Inflammatory macrophage treated with lipopolysaccharide for 1 hour (primary cell): Measurements from ENCODE around the gene GSTM2.
A peak's percentile ranks its signal among the peaks of the same experiment; 100 is the strongest.

Experiments used
- DNase-seq, 2 donors: peaks; one replicate each; pipeline ENCODE4 v3.0.0-alpha.2; 2020 to 2022

The GSTM2 gene

DNA sequence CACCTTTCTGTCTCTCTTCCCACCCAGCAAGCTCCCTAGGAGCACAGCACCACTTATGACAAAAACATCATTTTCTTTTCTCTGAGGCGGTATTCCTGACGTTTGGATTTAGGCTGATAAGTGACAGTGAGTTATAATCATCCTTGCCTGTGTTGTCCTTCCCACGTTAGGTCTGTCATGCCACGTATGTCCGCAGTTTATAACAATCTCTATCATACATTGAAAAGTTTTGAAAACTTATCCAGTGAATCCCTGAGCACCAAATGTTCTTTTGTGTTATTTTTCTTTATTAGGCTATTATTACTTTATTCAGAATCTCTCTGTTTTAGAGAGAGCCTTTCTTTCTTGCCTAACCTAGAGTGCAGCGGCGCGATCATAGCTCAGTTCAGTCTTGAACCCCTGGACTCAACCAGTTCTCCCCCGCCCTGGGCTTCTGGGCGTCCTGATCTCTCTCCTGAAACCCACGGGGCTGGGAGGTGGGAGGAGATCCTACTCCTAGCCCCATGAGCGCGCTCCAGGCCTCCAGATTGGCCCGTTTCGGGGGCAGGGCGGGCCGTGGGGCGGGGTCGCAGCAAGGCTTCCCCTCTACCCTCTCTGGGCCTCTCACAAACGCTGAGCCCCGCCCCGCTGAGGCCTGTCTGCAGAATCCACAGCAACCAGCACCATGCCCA is at the start of gene GSTM2:
TSS of gene GSTM2 (plus strand) at position 606 of the 671 bp plus-strand sequence. CDS start at position 665, 59 bp downstream.
- DNase-seq: peak; percentile 54 to 73

GRCh38 chr1:109618661-109619575 is 48.9 kb upstream of the GSTM2 start:
- peak; percentile 61 to 87 for DNase-seq

DNA sequence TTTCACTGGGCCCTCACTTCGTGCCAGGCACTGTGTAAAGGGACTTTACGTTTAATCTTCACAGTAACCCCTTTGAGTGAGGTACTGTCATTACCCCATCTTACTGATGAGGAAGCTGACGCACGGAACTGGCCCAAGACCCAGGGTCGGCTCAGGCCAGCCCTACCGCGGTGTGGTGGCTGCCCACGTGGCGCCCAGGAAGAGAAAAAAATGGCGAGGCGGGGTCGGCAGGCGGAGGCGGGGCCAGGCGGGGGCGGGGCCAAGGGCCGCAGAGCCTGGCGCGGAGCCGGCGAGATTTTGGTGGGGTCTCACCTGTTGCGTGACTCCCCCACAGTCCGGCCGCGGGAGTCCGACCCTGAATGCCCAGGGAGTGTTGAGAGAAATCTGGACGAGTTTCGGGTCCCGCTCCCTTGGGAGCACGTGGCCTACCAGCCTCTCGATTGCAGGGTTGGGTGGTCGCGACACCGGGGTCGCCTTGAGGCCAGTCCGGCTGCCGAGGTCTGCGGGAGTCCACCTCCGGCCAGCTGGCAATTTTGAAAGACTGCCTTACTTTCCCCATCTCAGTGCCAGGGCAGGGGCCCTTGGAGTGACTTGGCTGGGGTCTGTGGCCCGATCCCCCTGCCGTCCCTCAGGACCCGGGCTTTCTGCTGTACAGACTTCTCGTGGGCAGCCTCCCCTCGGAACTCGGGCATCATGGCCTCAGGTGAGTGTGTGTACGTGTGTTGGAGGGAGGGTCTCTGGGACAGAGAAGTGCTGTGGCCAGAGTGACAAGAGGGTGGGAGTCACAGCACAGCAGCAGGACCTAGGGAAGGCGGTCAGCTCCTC is 48.1 kb upstream of the GSTM2 start, which contains the start of the genes AMPD2 and GNAT2:
TSS of gene AMPD2 (plus strand) at position 262 of the 825 bp plus-strand sequence. CDS start 1,339 bp downstream, outside the sequence.
TSS of gene GNAT2 (minus strand) at position 41 of the 825 bp plus-strand sequence. CDS start 6,746 bp downstream, outside the sequence.
- peak; percentile 91 to 96 for DNase-seq

GRCh38 chr1:109620401-109620791 is 47.5 kb upstream of the GSTM2 start:
- DNase-seq: peak; percentile 30 to 55

DNA sequence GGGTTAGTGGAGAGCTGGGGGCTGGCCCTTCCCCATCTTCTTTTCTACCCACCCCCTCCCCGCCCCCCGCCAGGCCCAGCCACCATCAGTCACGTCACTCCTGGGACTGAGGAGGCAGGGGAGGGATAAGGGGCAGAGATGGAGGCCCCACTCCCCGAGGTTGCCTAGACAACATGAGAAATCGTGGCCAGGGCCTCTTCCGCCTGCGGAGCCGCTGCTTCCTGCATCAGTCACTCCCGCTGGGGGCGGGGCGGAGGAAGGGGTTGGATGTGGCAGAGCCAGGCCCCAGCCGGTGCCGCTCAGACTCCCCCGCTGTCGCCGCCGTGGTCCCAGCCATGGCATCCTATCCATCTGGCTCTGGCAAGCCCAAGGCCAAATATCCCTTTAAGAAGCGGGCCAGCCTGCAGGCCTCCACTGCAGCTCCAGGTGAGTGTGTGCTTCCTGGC is 47.0 kb upstream of the GSTM2 start:
- DNase-seq: peak; percentile 89 to 92

DNA sequence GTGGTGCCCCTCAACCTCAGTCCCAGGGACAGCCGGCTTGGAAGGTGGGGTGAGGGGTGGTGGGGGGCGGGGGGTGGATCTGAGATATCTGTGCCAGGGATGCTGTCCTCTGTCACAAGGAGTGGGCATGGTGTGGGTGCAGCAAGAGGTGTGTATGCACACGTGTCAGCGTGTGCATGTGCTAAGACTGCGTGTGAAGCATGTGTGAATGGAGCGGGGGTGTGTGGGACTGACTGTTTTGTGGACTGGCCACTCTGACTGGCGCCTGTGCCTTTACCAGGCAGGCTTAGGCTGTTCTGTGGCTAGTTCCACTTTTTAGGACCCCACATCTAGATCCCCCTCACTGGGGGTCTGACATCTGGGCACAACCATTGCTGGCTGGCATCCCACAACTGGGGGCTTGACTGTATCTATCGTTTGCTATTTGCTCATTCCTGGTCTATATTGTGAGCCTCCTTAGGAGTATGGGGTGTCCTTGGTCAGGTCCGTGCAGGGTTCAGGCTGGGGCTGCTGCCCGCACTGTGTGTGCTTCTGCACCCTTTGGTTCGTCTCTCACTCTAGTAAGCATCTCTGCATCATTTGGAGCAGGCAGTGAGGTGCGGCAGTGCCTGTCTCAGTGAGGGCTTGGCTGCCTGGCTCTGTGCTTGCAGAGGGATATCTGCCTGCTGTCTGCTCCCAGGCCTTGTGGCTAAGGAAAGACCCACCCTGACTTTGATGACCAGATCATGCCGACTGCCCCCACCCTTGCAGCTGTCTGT is 46.3 kb upstream of the GSTM2 start:
- DNase-seq: no peak

DNA sequence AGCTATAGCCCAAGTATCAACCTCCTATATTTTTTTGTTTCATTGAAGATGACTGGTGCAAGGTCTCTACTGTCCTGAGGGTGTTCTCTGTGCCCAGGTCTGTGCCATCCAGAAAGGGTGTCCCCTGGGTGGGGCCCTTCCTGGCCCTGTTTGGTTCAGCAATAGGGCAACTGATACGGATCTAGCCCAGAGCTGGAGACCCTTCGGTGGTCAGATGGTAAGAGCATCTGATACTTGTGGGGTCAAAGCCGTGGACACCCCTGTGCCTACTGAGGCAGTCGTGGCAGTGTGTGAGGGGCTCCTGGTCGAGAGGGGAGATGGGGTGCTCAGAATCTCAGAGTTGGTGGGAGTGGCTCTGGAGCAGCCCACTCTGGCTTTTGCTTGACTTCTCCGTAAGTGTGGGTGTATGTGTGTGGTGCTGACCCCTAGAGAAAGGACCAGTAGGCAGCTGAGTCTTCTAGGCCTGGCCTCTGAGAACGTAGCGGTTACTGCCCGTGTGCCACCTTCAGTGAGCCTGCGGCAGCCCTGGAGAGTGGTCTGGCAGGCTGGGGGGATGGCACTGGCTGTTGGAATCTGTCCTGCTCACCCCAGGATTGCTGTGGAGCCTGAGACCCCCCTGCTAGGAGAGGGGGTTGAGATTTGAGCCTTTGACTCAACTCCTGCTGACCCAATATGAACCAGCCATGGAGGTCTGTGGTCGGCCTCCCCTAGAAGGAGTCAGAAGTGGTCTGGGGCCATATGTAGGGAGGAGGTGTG is 45.5 kb upstream of the GSTM2 start:
- DNase-seq: no peak

- no peak for DNase-seq
These were observed 45.0 kb upstream of the GSTM2 start for GRCh38 chr1:109622895-109623294.

DNA sequence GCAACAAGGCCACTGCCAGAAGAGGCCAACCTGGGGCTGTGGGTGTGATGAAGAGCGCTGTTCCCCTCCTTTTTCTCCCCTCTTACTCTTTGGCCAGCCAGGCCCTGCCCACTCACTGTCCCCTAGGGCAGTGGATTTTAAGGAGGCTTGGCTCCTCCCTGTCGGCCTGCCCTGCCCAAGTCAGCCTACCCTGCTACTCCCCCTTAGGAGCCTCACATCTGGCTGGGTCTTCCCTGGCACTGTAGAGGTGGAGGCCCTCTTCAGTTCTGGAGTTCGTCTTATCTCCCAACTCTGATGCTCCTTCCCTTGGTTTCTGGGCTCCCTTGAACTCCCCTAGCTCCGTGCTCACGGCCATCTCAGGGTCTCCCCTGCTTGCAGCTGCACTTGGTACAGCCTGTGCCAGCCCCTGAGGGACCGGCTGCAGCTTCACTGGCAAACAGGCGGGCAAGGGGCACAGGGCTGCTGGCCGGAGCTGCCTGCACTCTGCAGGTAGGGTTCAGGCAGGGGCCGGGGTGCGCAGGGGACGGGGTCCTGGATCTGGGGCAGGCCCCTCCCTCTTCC is 44.2 kb upstream of the GSTM2 start:
- DNase-seq: no peak

GRCh38 chr1:109624201-109625010 is 43.5 kb upstream of the GSTM2 start:
- DNase-seq: no peak

- DNase-seq: no peak
These were observed 42.7 kb upstream of the GSTM2 start for GRCh38 chr1:109625176-109625575.

- DNase-seq: no peak
These were observed 42.0 kb upstream of the GSTM2 start for GRCh38 chr1:109625601-109626560.

- no peak for DNase-seq
These were observed 41.0 kb upstream of the GSTM2 start for GRCh38 chr1:109626682-109627408.

- no peak for DNase-seq
These were observed 40.0 kb upstream of the GSTM2 start for GRCh38 chr1:109627692-109628399.

GRCh38 chr1:109628540-109629321 is 39.1 kb upstream of the GSTM2 start:
- no peak for DNase-seq

GRCh38 chr1:109629372-109630030 is 38.4 kb upstream of the GSTM2 start:
- DNase-seq: no peak
